Keratinocyte (primary cell): ENCODE data around the gene RTEL1. TPM values are rescaled to one million over a fixed set of nuclear protein-coding genes. Genes with fewer than 3 reads are reported as not detected.

Experiments used
- DNase-seq: peaks from one replicate; pipeline ENCODE4 v3.0.0-alpha.2; 2011; ENCODE audit warnings: low read depth, missing footprints, low spot score
- FAIRE-seq: peaks from 2 replicates; lab custom pipeline; 2011; peaks lifted over from hg19 to GRCh38; lab: Jason Lieb, UNC
- H2AFZ ChIP-seq: 2 replicates; pipeline ENCODE4 v1.6.0; 2012; ENCODE audit warnings: low read length, control low read depth, inconsistent platforms; ENCODE audit not compliant: control insufficient read depth
- H3K27ac ChIP-seq: 2 replicates; pipeline ENCODE4 v1.5.1; 2011; ENCODE audit warnings: low read length; ENCODE audit not compliant: control insufficient read depth, insufficient read depth
- H3K27me3 ChIP-seq: 3 replicates; pipeline ENCODE4 v1.6.0; 2011; ENCODE audit warnings: low read length; ENCODE audit not compliant: control insufficient read depth, insufficient read depth; ENCODE audit errors: extremely low read depth
- H3K36me3 ChIP-seq, 2 experiments: 2 replicates in 1 of 2; 3 replicates in 1 of 2; pipeline ENCODE4 v1.5.1; 2011; ENCODE audit warnings: low read length in 2 of 2, mild to moderate bottlenecking in 1 of 2; ENCODE audit not compliant: control insufficient read depth in 2 of 2, insufficient read depth in 2 of 2; ENCODE audit errors: extremely low read depth in 1 of 2
- H3K4me1 ChIP-seq: 3 replicates; pipeline ENCODE4 v1.5.1; 2011; ENCODE audit warnings: low read length; ENCODE audit not compliant: control insufficient read depth, insufficient read depth; ENCODE audit errors: extremely low read depth
- H3K4me2 ChIP-seq: 3 replicates; pipeline ENCODE4 v1.6.0; 2011; ENCODE audit warnings: low read depth, low read length; ENCODE audit not compliant: control insufficient read depth, insufficient read depth; ENCODE audit errors: extremely low read depth
- H3K4me3 ChIP-seq, 3 experiments: fragments of 200-600 bp in 1 of 3; sonication (generic) in 1 of 3; 2 replicates in 2 of 3; 3 replicates in 1 of 3; pipeline ENCODE4 v1.5.1; 2011 to 2016; ENCODE audit warnings: low read length in 3 of 3, mild to moderate bottlenecking in 3 of 3, control low read depth in 2 of 3, inconsistent platforms in 1 of 3, low read depth in 1 of 3, mixed read lengths in 1 of 3, mixed run types in 1 of 3, moderate library complexity in 1 of 3; ENCODE audit not compliant: control insufficient read depth in 2 of 3, insufficient read depth in 2 of 3; ENCODE audit errors: extremely low read depth in 1 of 3
- H3K79me2 ChIP-seq: 2 replicates; pipeline ENCODE4 v1.6.0; 2012; ENCODE audit warnings: low read length; ENCODE audit not compliant: control insufficient read depth, insufficient read depth
- H3K9ac ChIP-seq: 3 replicates; pipeline ENCODE4 v1.6.0; 2011; ENCODE audit warnings: low read length; ENCODE audit not compliant: control insufficient read depth, insufficient read depth; ENCODE audit errors: extremely low read depth
- H3K9me1 ChIP-seq: 3 replicates; pipeline ENCODE4 v1.6.0; 2011; ENCODE audit warnings: low read length; ENCODE audit not compliant: control insufficient read depth, insufficient read depth; ENCODE audit errors: extremely low read depth
- H3K9me3 ChIP-seq: 2 replicates; pipeline ENCODE4 v1.5.1; 2012; ENCODE audit warnings: low read depth, low read length; ENCODE audit not compliant: control insufficient read depth
- H4K20me1 ChIP-seq: 3 replicates; pipeline ENCODE4 v1.6.0; 2011; ENCODE audit warnings: low read length; ENCODE audit not compliant: control insufficient read depth, insufficient read depth; ENCODE audit errors: extremely low read depth
- EZH2 ChIP-seq: IDR thresholded peaks from one replicate; pipeline ENCODE4 v1.6.1; 2012; ENCODE audit warnings: inconsistent platforms, mild to moderate bottlenecking, low read length, moderate library complexity
- dilution Hi-C: fragments of 300-500 bp; cut with MboI; formaldehyde crosslinking; loops from one replicate; pipeline ENCODE4 v1.7.0; 2020; ENCODE audit warnings: low sequenced_read_pairs; ENCODE audit not compliant: extremely low pct_ligation_motif_present
- polyA plus RNA-seq, 5 experiments: library from polyadenylated mRNA; depleted of rRNA in 3 of 5; stranded (reverse) in 3 of 5; stranded (forward) in 1 of 5; unstranded in 1 of 5; fragments of >200 nt; gene quantifications; 1 replicate in 1 of 5; 2 replicates in 3 of 5; 3 replicates in 1 of 5; pipeline versions ENCODE4 v1.2.1 to v1.2.3, GENCODE V29; 2011 to 2012; ENCODE audit warnings: missing spikeins in 2 of 5, low read depth in 1 of 5, low replicate concordance in 1 of 5
- TF ChIP-seq, protein P1 (sequence below), 3 experiments: IDR thresholded peaks in 1 of 3; conservative IDR thresholded peaks in 1 of 3; optimal IDR thresholded peaks in 1 of 3; 2 replicates in 2 of 3; 3 replicates in 1 of 3; pipeline versions ENCODE3 to v1.5.1; 2011; ENCODE audit warnings: low read length in 3 of 3, mild to moderate bottlenecking in 3 of 3, moderate library complexity in 2 of 3, control low read depth in 1 of 3, inconsistent platforms in 1 of 3; ENCODE audit not compliant: insufficient read depth in 2 of 3; ENCODE audit errors: extremely low read depth in 1 of 3

The RTEL1 gene
- polyA plus RNA-seq, 1 donor (not counting 4 experiments of a cell fraction or from before 2014, with no cell fraction given) = 12.4 TPM

DNA sequence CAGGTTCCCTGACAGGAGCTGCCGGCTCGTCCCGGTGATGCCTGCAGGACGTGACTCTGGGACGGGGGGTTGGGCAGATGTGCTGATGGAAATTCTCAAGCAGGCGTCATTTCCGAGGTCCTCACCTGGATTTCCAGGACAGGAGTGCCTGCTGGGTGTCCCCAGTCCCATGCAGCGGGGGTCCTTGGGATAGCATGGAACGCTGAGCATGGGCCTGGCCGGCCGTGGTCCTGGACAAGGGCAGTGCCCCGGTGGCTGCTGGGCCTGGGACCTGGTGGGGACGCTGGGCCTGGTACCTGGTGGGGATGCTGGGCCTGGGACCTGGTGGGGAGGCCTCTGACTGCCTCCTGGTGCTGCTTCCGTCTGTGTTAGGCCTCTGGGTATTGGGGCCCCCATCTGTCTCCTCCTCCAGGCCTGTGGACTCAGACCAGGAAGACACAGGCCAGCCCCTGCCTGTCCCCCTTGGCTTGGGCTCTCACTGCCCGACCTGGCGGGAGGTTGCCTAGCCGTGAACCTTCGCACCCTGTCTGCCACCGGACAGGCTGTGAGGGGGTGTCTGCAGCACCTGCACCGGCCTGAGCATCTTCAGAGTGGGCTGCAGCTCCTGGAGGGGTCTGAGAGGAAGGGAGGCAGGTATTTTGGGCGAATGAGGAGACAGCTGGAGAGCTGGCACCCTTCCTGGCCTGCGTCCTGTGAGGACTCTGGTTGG is 6.2 kb downstream of the RTEL1 start:
- no peaks in the 10 kb centered on the region for H3K9me3 ChIP-seq
- no peak overlapping the region for H3K4me3 ChIP-seq
- dilution Hi-C loops = no loop called here
- H2AFZ ChIP-seq = no peak overlapping the region
- H4K20me1 ChIP-seq = no peaks in the 10 kb centered on the region
- H3K79me2 ChIP-seq = peaks cover 20% of the 10 kb centered on the region
- no peak overlapping the region for H3K9ac ChIP-seq
- no peak overlapping the region for H3K4me2 ChIP-seq
- no peaks in the 10 kb centered on the region for H3K9me1 ChIP-seq
- H3K36me3 ChIP-seq = peaks cover 27 to 28% of the 10 kb centered on the region in 2 experiments
- no peak overlapping the region for H3K27ac ChIP-seq
- FAIRE-seq = no peak
- H3K4me1 ChIP-seq = peaks cover 2% of the 10 kb centered on the region
- TF ChIP-seq, protein P1, sequence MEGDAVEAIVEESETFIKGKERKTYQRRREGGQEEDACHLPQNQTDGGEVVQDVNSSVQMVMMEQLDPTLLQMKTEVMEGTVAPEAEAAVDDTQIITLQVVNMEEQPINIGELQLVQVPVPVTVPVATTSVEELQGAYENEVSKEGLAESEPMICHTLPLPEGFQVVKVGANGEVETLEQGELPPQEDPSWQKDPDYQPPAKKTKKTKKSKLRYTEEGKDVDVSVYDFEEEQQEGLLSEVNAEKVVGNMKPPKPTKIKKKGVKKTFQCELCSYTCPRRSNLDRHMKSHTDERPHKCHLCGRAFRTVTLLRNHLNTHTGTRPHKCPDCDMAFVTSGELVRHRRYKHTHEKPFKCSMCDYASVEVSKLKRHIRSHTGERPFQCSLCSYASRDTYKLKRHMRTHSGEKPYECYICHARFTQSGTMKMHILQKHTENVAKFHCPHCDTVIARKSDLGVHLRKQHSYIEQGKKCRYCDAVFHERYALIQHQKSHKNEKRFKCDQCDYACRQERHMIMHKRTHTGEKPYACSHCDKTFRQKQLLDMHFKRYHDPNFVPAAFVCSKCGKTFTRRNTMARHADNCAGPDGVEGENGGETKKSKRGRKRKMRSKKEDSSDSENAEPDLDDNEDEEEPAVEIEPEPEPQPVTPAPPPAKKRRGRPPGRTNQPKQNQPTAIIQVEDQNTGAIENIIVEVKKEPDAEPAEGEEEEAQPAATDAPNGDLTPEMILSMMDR (optimal IDR thresholded peaks at IDR 0.05 in 1 of 3, IDR thresholded peaks at IDR 0.05 in 1 of 3, conservative IDR thresholded peaks at IDR 0.05 in 1 of 3; ENCODE audit: extremely low read depth in 1 of 3, insufficient read depth in 2 of 3, low read length in 3 of 3) = no peak
- TF ChIP-seq EZH2 = no peak
- DNase-seq = no peak
- H3K27me3 ChIP-seq = no peaks in the 10 kb centered on the region

DNA sequence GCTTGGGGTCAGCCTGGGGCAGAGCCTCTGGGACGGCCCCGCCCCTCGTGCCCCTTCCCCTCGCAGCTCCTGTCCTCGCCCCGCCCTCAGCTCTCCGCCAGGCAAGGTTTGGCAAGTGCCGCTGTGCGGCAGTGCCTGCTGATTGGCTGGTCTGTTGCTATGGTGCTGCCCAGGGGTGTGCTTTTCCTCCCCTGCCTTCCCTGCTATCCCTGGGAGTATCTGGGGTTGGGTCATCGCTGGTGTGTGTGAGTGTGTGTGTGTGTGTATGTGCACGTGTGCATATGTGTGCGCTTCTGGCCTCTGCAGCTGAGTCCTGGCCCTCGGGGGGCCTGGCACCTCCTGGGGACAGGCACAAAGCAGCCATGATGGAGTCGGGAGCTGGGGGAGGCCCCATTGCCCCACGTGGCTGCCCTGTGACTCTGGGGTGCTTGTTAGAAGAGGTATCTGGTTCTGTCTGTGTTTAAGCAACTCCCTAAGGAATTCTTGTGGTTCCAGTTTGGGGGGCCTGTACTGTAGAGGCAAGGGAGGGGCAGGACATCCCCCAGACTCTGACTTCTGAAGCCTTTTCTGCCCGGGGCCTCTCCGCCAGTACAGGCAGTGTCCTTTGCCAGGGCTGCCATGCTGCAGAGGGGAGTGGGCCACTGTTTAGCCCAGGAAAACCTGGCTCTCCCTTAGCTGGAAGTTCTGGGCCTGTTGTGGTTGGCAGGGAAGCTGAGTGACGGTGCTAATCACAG is 6.9 kb downstream of the RTEL1 start:
- Histone ChIP-seq H3K4me2 (no peak overlapping the region), H3K4me3 (no peak overlapping the region), H4K20me1 (no peaks in the 10 kb centered on the region), H3K9me3 (no peaks in the 10 kb centered on the region), H3K36me3 (peaks cover 27 to 28% of the 10 kb centered on the region in 2 experiments), H3K4me1 (no peaks in the 10 kb centered on the region), H3K79me2 (peaks cover 13% of the 10 kb centered on the region), H3K27ac (no peak overlapping the region), H2AFZ (no peak overlapping the region), H3K27me3 (no peaks in the 10 kb centered on the region), H3K9me1 (no peaks in the 10 kb centered on the region), H3K9ac (no peak overlapping the region)
- DNase-seq = no peak
- dilution Hi-C loops = no loop called here
- no peak for FAIRE-seq
- TF ChIP-seq EZH2 = no peak
- TF ChIP-seq, protein P1 (optimal IDR thresholded peaks at IDR 0.05 in 1 of 3, IDR thresholded peaks at IDR 0.05 in 1 of 3, conservative IDR thresholded peaks at IDR 0.05 in 1 of 3; ENCODE audit: extremely low read depth in 1 of 3, insufficient read depth in 2 of 3, low read length in 3 of 3) = no peak
